Activated CD8-positive, alpha-beta memory T cell treated with anti-CD3 and anti-CD28 coated beads, Interleukin-2, amount 10 ng/mL, durations not matched to agents 7 days and 5 days (primary cell): ENCODE data around the gene SRP14. TPM values are rescaled to one million over a fixed set of nuclear protein-coding genes. Genes with fewer than 3 reads are reported as not detected.
"Not testable (repeated sequence)": the region's sequence is repeated elsewhere in the genome, so short reads cannot be mapped to it uniquely, and the experiment has no call there.

Source experiments
- ATAC-seq: fragments of 150-1000 bp; cut with Tn5 transposase; one replicate; pipeline ENCODE4 v1.10.0; 2021; ENCODE audit warnings: moderate library complexity
- CTCF ChIA-PET: fragments of 350-600 bp; sonication (Branson Sonifier 250); formaldehyde crosslinking; loops from one replicate; lab custom pipeline; 2021; ENCODE audit warnings: antibody characterized with exemption; lab: Charles Lee
- DNase-seq: peaks from one replicate; pipeline ENCODE4 v3.0.0-alpha.2; 2020
- H3K27ac Mint-ChIP-seq: one replicate; pipeline ENCODE4 v1.8.0; 2021; ENCODE audit warnings: mild to moderate bottlenecking, mixed read lengths
- H3K27me3 Mint-ChIP-seq: one replicate; pipeline ENCODE4 v1.8.0; 2021; ENCODE audit warnings: mixed read lengths
- H3K36me3 Mint-ChIP-seq: one replicate; pipeline ENCODE4 v1.8.0; 2021; ENCODE audit warnings: mild to moderate bottlenecking, mixed read lengths
- H3K4me1 Mint-ChIP-seq: one replicate; pipeline ENCODE4 v1.8.0; 2021; ENCODE audit warnings: mixed read lengths
- H3K4me3 Mint-ChIP-seq: one replicate; pipeline ENCODE4 v1.8.0; 2021; ENCODE audit warnings: mild to moderate bottlenecking, moderate library complexity, mixed read lengths
- H3K9me3 Mint-ChIP-seq: one replicate; pipeline ENCODE4 v1.8.0; 2022; ENCODE audit warnings: low read depth, mixed read lengths
- total RNA-seq, 2 experiments: library from RNA; stranded (reverse); gene quantifications; one replicate each; pipeline ENCODE4 v1.2.3, GENCODE V29; 2021

Gene SRP14
- total RNA-seq, 2 experiments from 2014 or later, result 150 to 160 TPM

- not testable (repeated sequence) for H3K4me3 Mint-ChIP-seq, H3K27me3 Mint-ChIP-seq, H3K27ac Mint-ChIP-seq, H3K36me3 Mint-ChIP-seq, DNase-seq, ATAC-seq, H3K4me1 Mint-ChIP-seq, H3K9me3 Mint-ChIP-seq
- CTCF ChIA-PET, result interaction anchor here (1.4 kb wide), 1 partner anchor 30 kb away, joined by 6 read pairs; no protein-coding TSS in a partner anchor
Measured at GRCh38 chr15:40074656-40075055, 35.7 kb upstream of the SRP14 start.

GRCh38 chr15:40073716-40074490, 34.9 kb upstream of the SRP14 start:
- CTCF ChIA-PET, result interaction anchor here (1.2 to 1.4 kb wide), 3 partner anchors 31 to 104 kb away, joined by 3 to 6 read pairs (median 3); no protein-coding TSS in a partner anchor
- H3K27ac Mint-ChIP-seq, DNase-seq, H3K27me3 Mint-ChIP-seq, ATAC-seq, H3K9me3 Mint-ChIP-seq, H3K4me1 Mint-ChIP-seq, H3K36me3 Mint-ChIP-seq: not testable (repeated sequence)
- H3K4me3 Mint-ChIP-seq, result peak overlapping the region; percentile 49

- Mint-ChIP-seq H3K27me3 (no peaks in the 10 kb centered on the region), H3K27ac (no peak overlapping the region), H3K4me1 (peaks cover 9% of the 10 kb centered on the region), H3K4me3 (no peak overlapping the region), H3K9me3 (no peaks in the 10 kb centered on the region), H3K36me3 (no peaks in the 10 kb centered on the region)
- CTCF ChIA-PET, result interaction anchor here (0.5 kb wide), 1 partner anchor 72 kb away, joined by 3 read pairs; no protein-coding TSS in a partner anchor
- ATAC-seq, result no peak
- no peak for DNase-seq
Measured at GRCh38 chr15:40072216-40072990, 33.4 kb upstream of the SRP14 start.

- no peak overlapping the region for H3K4me3 Mint-ChIP-seq
- DNase-seq (no peak), ATAC-seq (no peak)
- peaks cover 9% of the 10 kb centered on the region for H3K4me1 Mint-ChIP-seq
- no peaks in the 10 kb centered on the region for H3K36me3 Mint-ChIP-seq
- H3K9me3 Mint-ChIP-seq, result no peaks in the 10 kb centered on the region
- no peaks in the 10 kb centered on the region for H3K27me3 Mint-ChIP-seq
- CTCF ChIA-PET, result interaction anchor here (1.3 to 1.7 kb wide), 2 partner anchors 12 to 34 kb away, joined by 3 to 4 read pairs; no protein-coding TSS in a partner anchor
- H3K27ac Mint-ChIP-seq, result no peak overlapping the region
Measured at GRCh38 chr15:40070608-40071218, 31.7 kb upstream of the SRP14 start.

- Mint-ChIP-seq H3K4me1 (peaks cover 10% of the 10 kb centered on the region), H3K9me3 (no peaks in the 10 kb centered on the region), H3K36me3 (no peaks in the 10 kb centered on the region), H3K27ac (no peak overlapping the region), H3K27me3 (no peaks in the 10 kb centered on the region), H3K4me3 (no peak overlapping the region)
- no peak for DNase-seq
- CTCF ChIA-PET, result interaction anchor here (1.3 to 1.7 kb wide), 2 partner anchors 11 to 35 kb away, joined by 3 to 4 read pairs; no protein-coding TSS in a partner anchor
- ATAC-seq, result no peak
Measured at GRCh38 chr15:40070166-40070557, 31.2 kb upstream of the SRP14 start.

GRCh38 chr15:40069178-40070165, 30.5 kb upstream of the SRP14 start:
- CTCF ChIA-PET, result interaction anchor here (1.3 to 1.7 kb wide), 2 partner anchors 10 to 35 kb away, joined by 3 to 4 read pairs; no protein-coding TSS in a partner anchor
- Mint-ChIP-seq H3K36me3 (peaks cover 2% of the 10 kb centered on the region), H3K9me3 (no peaks in the 10 kb centered on the region), H3K27ac (no peak overlapping the region), H3K4me3 (no peak overlapping the region), H3K4me1 (peaks cover 16% of the 10 kb centered on the region), H3K27me3 (no peaks in the 10 kb centered on the region)
- DNase-seq (no peak), ATAC-seq (no peak)

- peaks cover 2% of the 10 kb centered on the region for H3K36me3 Mint-ChIP-seq
- no peak for DNase-seq
- peaks cover 15% of the 10 kb centered on the region for H3K4me1 Mint-ChIP-seq
- H3K27ac Mint-ChIP-seq, result no peak overlapping the region
- CTCF ChIA-PET, result interaction anchor here (0.7 to 1.5 kb wide), 4 partner anchors 13 to 206 kb away, joined by 3 to 5 read pairs (median 3); no protein-coding TSS in a partner anchor
- H3K9me3 Mint-ChIP-seq, result no peaks in the 10 kb centered on the region
- H3K4me3 Mint-ChIP-seq, result no peak overlapping the region
- no peaks in the 10 kb centered on the region for H3K27me3 Mint-ChIP-seq
- no peak for ATAC-seq
Measured at GRCh38 chr15:40067921-40068624, 29.1 kb upstream of the SRP14 start.

GRCh38 chr15:40066589-40066988, 27.6 kb upstream of the SRP14 start:
- Mint-ChIP-seq H3K27me3 (no peaks in the 10 kb centered on the region), H3K9me3 (no peaks in the 10 kb centered on the region), H3K27ac (no peak overlapping the region), H3K4me3 (no peak overlapping the region), H3K4me1 (peaks cover 15% of the 10 kb centered on the region), H3K36me3 (peaks cover 2% of the 10 kb centered on the region)
- ATAC-seq (no peak), DNase-seq (no peak)
- CTCF ChIA-PET, result interaction anchor here (1.1 to 1.7 kb wide), 3 partner anchors 12 to 39 kb away, joined by 3 to 6 read pairs (median 5); no protein-coding TSS in a partner anchor

- CTCF ChIA-PET, result interaction anchor here (1.7 kb wide), 1 partner anchor 39 kb away, joined by 6 read pairs; no protein-coding TSS in a partner anchor
- no peaks in the 10 kb centered on the region for H3K27me3 Mint-ChIP-seq
- peaks cover 5% of the 10 kb centered on the region for H3K36me3 Mint-ChIP-seq
- ATAC-seq (no peak), DNase-seq (no peak)
- H3K27ac Mint-ChIP-seq, result no peak overlapping the region
- H3K4me1 Mint-ChIP-seq, result peaks cover 15% of the 10 kb centered on the region
- H3K4me3 Mint-ChIP-seq, result no peak overlapping the region
- no peaks in the 10 kb centered on the region for H3K9me3 Mint-ChIP-seq
Measured at GRCh38 chr15:40065166-40065565, 26.2 kb upstream of the SRP14 start.

GRCh38 chr15:40064231-40064894, 25.4 kb upstream of the SRP14 start:
- H3K9me3 Mint-ChIP-seq, result no peaks in the 10 kb centered on the region
- DNase-seq, result no peak
- H3K27me3 Mint-ChIP-seq, result no peaks in the 10 kb centered on the region
- CTCF ChIA-PET, result interaction anchor here (0.9 to 1.0 kb wide), 2 partner anchors 40 to 42 kb away, joined by 3 to 4 read pairs; no protein-coding TSS in a partner anchor
- peaks cover 5% of the 10 kb centered on the region for H3K36me3 Mint-ChIP-seq
- H3K27ac Mint-ChIP-seq, result no peak overlapping the region
- peaks cover 22% of the 10 kb centered on the region for H3K4me1 Mint-ChIP-seq
- no peak for ATAC-seq
- H3K4me3 Mint-ChIP-seq, result no peak overlapping the region

- Mint-ChIP-seq H3K4me3 (no peak overlapping the region), H3K9me3 (no peaks in the 10 kb centered on the region), H3K27me3 (no peaks in the 10 kb centered on the region), H3K36me3 (peaks cover 5% of the 10 kb centered on the region), H3K27ac (no peak overlapping the region), H3K4me1 (peaks cover 25% of the 10 kb centered on the region)
- CTCF ChIA-PET, result interaction anchor here (0.9 to 5.1 kb wide), 3 partner anchors 18 to 42 kb away, joined by 3 to 45 read pairs (median 9); no protein-coding TSS in a partner anchor
- ATAC-seq (no peak), DNase-seq (no peak)
Measured at GRCh38 chr15:40063563-40064011, 24.6 kb upstream of the SRP14 start.
